ENCODE data around the gene TRAK2. TPM values are rescaled to one million over a fixed set of nuclear protein-coding genes. Genes with fewer than 3 reads are reported as not detected.

The TRAK2 gene
- total RNA-seq, 2 experiments from 2014 or later = 7.1 to 11.9 TPM

GRCh38 chr2:201327678-201328077 lies 123.6 kb downstream of the TRAK2 start:
- intact Hi-C loops (cut with micrococcal nuclease; ENCODE audit: unreplicated experiment) = no loop called here
- no peaks in the 10 kb centered on the region for H3K4me1 ChIP-seq (ENCODE audit: insufficient read depth, low read length, poor library complexity, severe bottlenecking)
- no peak overlapping the region for H3K4me2 ChIP-seq (ENCODE audit: low read length)
- CTCF ChIA-PET (ENCODE audit: unreplicated experiment) = no interaction called here
- DNase-seq (ENCODE audit: low spot score) = no peak
- H4K20me1 ChIP-seq (ENCODE audit: insufficient read depth, low read length) = no peaks in the 10 kb centered on the region
- H3K79me2 ChIP-seq (ENCODE audit: insufficient read depth, low read depth, low read length) = no peaks in the 10 kb centered on the region
- no peaks in the 10 kb centered on the region for H3K9me2 ChIP-seq (ENCODE audit: insufficient read depth, low read length)
- H3K36me3 ChIP-seq (ENCODE audit: insufficient read depth, low read length) = no peaks in the 10 kb centered on the region
- POLR2A ChIA-PET = interaction anchor here (0.9 kb wide), 2 partner anchors 16 to 62 kb away, joined by 3 to 4 read pairs; no protein-coding TSS in a partner anchor
- no TSS peak for BruUV-seq (replicated peaks)
- no peak overlapping the region for H3K27ac ChIP-seq (ENCODE audit: low read depth, low read length, poor library complexity, severe bottlenecking)
- TF ChIP-seq EZH2phosphoT487 (IDR thresholded peaks at IDR 0.05; ENCODE audit: borderline replicate concordance, low read depth, low read length) (no peak), CTCF (conservative IDR thresholded peaks at IDR 0.05; ENCODE audit: low read length) (no peak)
- H2AFZ ChIP-seq (ENCODE audit: low read length) = no peak overlapping the region
- H3K9me3 ChIP-seq (ENCODE audit: low read length) = peaks cover 6% of the 10 kb centered on the region; the same call in 1 of the 2 replicates
- H3K4me3 ChIP-seq (ENCODE audit: low read depth, low read length, poor library complexity, severe bottlenecking) = no peak overlapping the region

Small RNA genes within 50 kb of the gene (small RNA-seq; reads per million reads assigned to genes)
- not detected for gene RF00019

Other genes starting within 250 kb of the TRAK2 start
- 30.5 and 32.4 TPM in 2 replicates for gene CASP8, start 190.9 kb downstream of the TRAK2 start, total RNA-seq (2014; rRNA removed; shearing (Covaris generic))
- gene CASP8, start 190.9 kb downstream of the TRAK2 start, total RNA-seq (2022) = 34.7 and 35.9 TPM in 2 replicates
- gene FLACC1, start 94.1 kb downstream of the TRAK2 start, total RNA-seq (2014; rRNA removed; shearing (Covaris generic)) = 0.10 TPM in 1 of 2 replicates, not detected in the other
- gene FLACC1, start 94.1 kb downstream of the TRAK2 start, total RNA-seq (2022) = 0.85 and 1.2 TPM in 2 replicates
- gene STRADB, start 282 bp upstream of the TRAK2 start, total RNA-seq (2014; rRNA removed; shearing (Covaris generic)) = 8.4 and 11.9 TPM in 2 replicates
- 21.4 and 23.4 TPM in 2 replicates for gene STRADB, start 282 bp upstream of the TRAK2 start, total RNA-seq (2022)
- gene TMEM237, start 192.0 kb upstream of the TRAK2 start, total RNA-seq (2014; rRNA removed; shearing (Covaris generic)) = 23.4 and 26.8 TPM in 2 replicates
- 29.2 and 30.5 TPM in 2 replicates for gene TMEM237, start 192.0 kb upstream of the TRAK2 start, total RNA-seq (2022)
- gene MPP4, start 247.2 kb upstream of the TRAK2 start, total RNA-seq (2014; rRNA removed; shearing (Covaris generic)) = not detected in 2 replicates
- gene MPP4, start 247.2 kb upstream of the TRAK2 start, total RNA-seq (2022) = not detected in 2 replicates

Measured in OCI-LY7 (cell line).